H1 (cell line): ENCODE measurements around the gene KIAA1614. TPM values are rescaled to one million over a fixed set of nuclear protein-coding genes. Genes with fewer than 3 reads are reported as not detected.
A peak's percentile ranks its signal among the peaks of the same experiment; 100 is the strongest.

Source experiments
- CTCF ChIA-PET: fragments of 300-600 bp; sonication (Branson Sonifier 250); formaldehyde crosslinking; loops from one replicate; lab custom pipeline; 2021; ENCODE audit not compliant: partially characterized antibody; lab: Charles Lee
- POLR2A ChIA-PET: fragments of 300-600 bp; sonication (Branson Sonifier 250); formaldehyde crosslinking; loops from one replicate; lab custom pipeline; 2021; ENCODE audit warnings: inconsistent platforms; ENCODE audit not compliant: partially characterized antibody; lab: Charles Lee
- DNase-seq, 2 experiments: peaks; one replicate each; pipeline versions ENCODE4 v3.0.0 to v3.0.0-alpha.2; 2010 to 2022; ENCODE audit warnings: low spot score in 2 of 2, low read depth in 1 of 2, mixed read lengths in 1 of 2
- FAIRE-seq: peaks from 2 replicates; lab custom pipeline; 2011; peaks lifted over from hg19 to GRCh38; lab: Jason Lieb, UNC
- H2AFZ ChIP-seq: 2 replicates; pipeline ENCODE4 v1.8.1; 2012; ENCODE audit warnings: low read length, inconsistent platforms
- H2AK5ac ChIP-seq: 2 replicates; pipeline ENCODE4 v1.6.1; 2013; ENCODE audit warnings: low read depth, low read length
- H2BK120ac ChIP-seq: replicated peaks from 2 replicates; pipeline ENCODE3; 2013; ENCODE audit warnings: low read depth, low read length, inconsistent platforms
- H2BK12ac ChIP-seq: 2 replicates; pipeline ENCODE4 v1.6.1; 2013; ENCODE audit warnings: low read depth, low read length
- H2BK15ac ChIP-seq: 2 replicates; pipeline ENCODE4 v1.6.1; 2013; ENCODE audit warnings: low read length
- H2BK20ac ChIP-seq: 2 replicates; pipeline ENCODE4 v1.6.1; 2013; ENCODE audit warnings: low read length
- H2BK5ac ChIP-seq: 2 replicates; pipeline ENCODE4 v1.6.1; 2013; ENCODE audit warnings: low read depth, low read length
- H3K14ac ChIP-seq: 2 replicates; pipeline ENCODE4 v1.6.1; 2013; ENCODE audit warnings: inconsistent platforms; ENCODE audit not compliant: insufficient read length
- H3K18ac ChIP-seq: 2 replicates; pipeline ENCODE4 v1.6.1; 2013; ENCODE audit warnings: low read length; ENCODE audit errors: extremely low read depth
- H3K23ac ChIP-seq: 2 replicates; pipeline ENCODE4 v1.6.1; 2013; ENCODE audit warnings: inconsistent platforms; ENCODE audit not compliant: insufficient read length
- H3K23me2 ChIP-seq: 2 replicates; pipeline ENCODE4 v1.6.1; 2013; ENCODE audit warnings: low read depth, low read length
- H3K27ac ChIP-seq: 2 replicates; pipeline ENCODE4 v1.6.1; 2011; ENCODE audit warnings: low read depth, low read length, inconsistent platforms
- H3K27me3 ChIP-seq, 4 experiments: replicated peaks in 1 of 4; 1 replicate in 1 of 4; 2 replicates in 3 of 4; pipeline versions ENCODE4 v1.6.1 to v1.8.1; 2011 to 2013; ENCODE audit warnings: low read length in 3 of 4, mild to moderate bottlenecking in 3 of 4, inconsistent platforms in 2 of 4, mixed read lengths in 2 of 4, moderate library complexity in 1 of 4; ENCODE audit not compliant: control insufficient read depth in 3 of 4, insufficient read depth in 3 of 4; ENCODE audit errors: extremely low read depth in 1 of 4
- H3K36me3 ChIP-seq, 4 experiments: 2 replicates each; pipeline versions ENCODE4 v1.6.1 to v1.8.1; 2011 to 2013; ENCODE audit warnings: mild to moderate bottlenecking in 4 of 4, low read length in 3 of 4, moderate library complexity in 2 of 4, control low read depth in 1 of 4, inconsistent platforms in 1 of 4; ENCODE audit not compliant: insufficient read depth in 4 of 4, control insufficient read depth in 2 of 4
- H3K4ac ChIP-seq: replicated peaks from 2 replicates; pipeline ENCODE3; 2013; ENCODE audit warnings: low read length, low read depth, mixed read lengths, inconsistent platforms; ENCODE audit not compliant: insufficient read length
- H3K4me1 ChIP-seq, 4 experiments: replicated peaks in 1 of 4; 1 replicate in 1 of 4; 2 replicates in 3 of 4; pipeline versions ENCODE4 v1.6.1 to v1.8.1; 2011 to 2013; ENCODE audit warnings: low read length in 3 of 4, inconsistent platforms in 2 of 4, mixed read lengths in 1 of 4; ENCODE audit not compliant: insufficient read depth in 4 of 4, control insufficient read depth in 3 of 4
- H3K4me2 ChIP-seq, 2 experiments: 2 replicates each; pipeline versions ENCODE4 v1.6.1 to v1.8.1; 2011 to 2013; ENCODE audit warnings: low read depth in 2 of 2, low read length in 2 of 2, control low read depth in 1 of 2, inconsistent platforms in 1 of 2, mild to moderate bottlenecking in 1 of 2; ENCODE audit not compliant: insufficient read depth in 1 of 2
- H3K4me3 ChIP-seq, 4 experiments: fragments of 200-600, 300-600 bp in 1 of 4; sonication (generic), shearing (Covaris generic), sonication (Bioruptor Twin) in 1 of 4; 2 replicates each; pipeline versions ENCODE4 v1.5.1 to v1.8.1; 2011 to 2016; ENCODE audit warnings: low read length in 4 of 4, low read depth in 3 of 4, control low read depth in 2 of 4, inconsistent platforms in 2 of 4, mild to moderate bottlenecking in 2 of 4, mixed read lengths in 1 of 4, moderate library complexity in 1 of 4; ENCODE audit not compliant: insufficient read depth in 2 of 4; ENCODE audit errors: extremely low read depth in 1 of 4
- H3K56ac ChIP-seq: replicated peaks from 2 replicates; pipeline ENCODE3; 2013; ENCODE audit warnings: low read depth, mild to moderate bottlenecking, mixed read lengths, low read length, inconsistent platforms; ENCODE audit not compliant: insufficient read length
- H3K79me1 ChIP-seq: 2 replicates; pipeline ENCODE4 v1.6.1; 2013; ENCODE audit warnings: low read depth, low read length, control low read depth
- H3K79me2 ChIP-seq, 2 experiments: 2 replicates each; pipeline versions ENCODE4 v1.6.1 to v1.8.1; 2012 to 2013; ENCODE audit warnings: low read length in 2 of 2, mild to moderate bottlenecking in 2 of 2, inconsistent platforms in 1 of 2; ENCODE audit not compliant: insufficient read depth in 2 of 2, control insufficient read depth in 1 of 2
- H3K9ac ChIP-seq, 4 experiments: replicated peaks in 1 of 4; 1 replicate in 1 of 4; 2 replicates in 3 of 4; pipeline versions ENCODE4 v1.6.1 to v1.8.1; 2011 to 2013; ENCODE audit warnings: low read depth in 3 of 4, low read length in 3 of 4, control low read depth in 2 of 4, mild to moderate bottlenecking in 2 of 4, moderate library complexity in 2 of 4, inconsistent platforms in 1 of 4; ENCODE audit errors: extremely low read depth in 1 of 4
- H3K9me3 ChIP-seq, 2 experiments: 2 replicates each; pipeline versions ENCODE4 v1.6.1 to v1.8.1; 2012 to 2013; ENCODE audit warnings: mild to moderate bottlenecking in 2 of 2, moderate library complexity in 2 of 2, control low read depth in 1 of 2, inconsistent platforms in 1 of 2, low read depth in 1 of 2, low read length in 1 of 2, mixed read lengths in 1 of 2; ENCODE audit not compliant: insufficient read depth in 2 of 2
- H4K20me1 ChIP-seq, 2 experiments: replicated peaks in 1 of 2; 2 replicates each; pipeline versions ENCODE3 to v1.8.1; 2011 to 2013; ENCODE audit warnings: inconsistent platforms in 2 of 2, low read length in 2 of 2, mild to moderate bottlenecking in 1 of 2; ENCODE audit not compliant: insufficient read depth in 2 of 2, control insufficient read depth in 1 of 2
- H4K5ac ChIP-seq: 2 replicates; pipeline ENCODE4 v1.6.1; 2013; ENCODE audit warnings: low read length, low read depth, mixed read lengths, inconsistent platforms; ENCODE audit not compliant: insufficient read length
- H4K8ac ChIP-seq: 2 replicates; pipeline ENCODE4 v1.8.0; 2013; ENCODE audit warnings: mild to moderate bottlenecking, moderate library complexity, low read length, inconsistent platforms; ENCODE audit not compliant: insufficient read depth; ENCODE audit errors: extremely low read depth
- H4K91ac ChIP-seq: replicated peaks from 2 replicates; pipeline ENCODE3; 2013; ENCODE audit warnings: low read length, mixed read lengths, inconsistent platforms; ENCODE audit not compliant: insufficient read length
- BCL11A ChIP-seq, 2 experiments: IDR thresholded peaks; one replicate each; pipeline ENCODE4 v1.6.1; 2011; ENCODE audit warnings: low read depth in 2 of 2, low read length in 2 of 2, mild to moderate bottlenecking in 2 of 2
- CBX5 ChIP-seq: fragments of 300-800, 300-1000 bp; sonication (generic); IDR thresholded peaks from 2 replicates; pipeline ENCODE4 v1.7.1; 2016; ENCODE audit warnings: antibody characterized with exemption, low read length, low read depth
- CHD2 ChIP-seq: IDR thresholded peaks from 2 replicates; pipeline ENCODE4 v1.6.1; 2012; ENCODE audit warnings: low read length, improper control_type of control experiment
- EP300 ChIP-seq, 2 experiments: IDR thresholded peaks; 1 replicate in 1 of 2; 2 replicates in 1 of 2; pipeline ENCODE4 v1.6.1; 2011 to 2012; ENCODE audit warnings: low read depth in 2 of 2, low read length in 2 of 2, mild to moderate bottlenecking in 2 of 2, borderline replicate concordance in 1 of 2, inconsistent platforms in 1 of 2, moderate library complexity in 1 of 2
- KDM4A ChIP-seq: IDR thresholded peaks from one replicate; pipeline ENCODE4 v1.7.1; 2012; ENCODE audit warnings: low read depth, mild to moderate bottlenecking, moderate library complexity, low read length, inconsistent platforms; ENCODE audit not compliant: severe bottlenecking
- RXRA ChIP-seq: IDR thresholded peaks from 2 replicates; pipeline ENCODE4 v1.6.1; 2011; ENCODE audit warnings: low read depth, mild to moderate bottlenecking, low read length, moderate library complexity; ENCODE audit not compliant: insufficient read depth
- SP1 ChIP-seq: IDR thresholded peaks from 2 replicates; pipeline ENCODE4 v1.6.1; 2011; ENCODE audit warnings: low read depth, low read length
- TAF1 ChIP-seq: IDR thresholded peaks from 2 replicates; pipeline ENCODE4 v1.6.1; 2011; ENCODE audit warnings: mild to moderate bottlenecking, low read depth, low read length
- WGBS, 2 experiments: shearing (Covaris generic) in 1 of 2; methylation state at CpG; one replicate each; pipeline versions ENCODE4 v1.1.6 to v1.1.7; 2013 to 2015; ENCODE audit warnings: low lambda C conversion rate in 2 of 2, mixed read lengths in 2 of 2, inconsistent platforms in 1 of 2, low coverage in 1 of 2, missing lambda C conversion rate in 1 of 2; ENCODE audit not compliant: insufficient replicate concordance in 2 of 2, insufficient coverage in 1 of 2, insufficient read length in 1 of 2; ENCODE audit errors: extremely low coverage in 1 of 2, missing lambda C conversion rate in 1 of 2; 5-methylcytosine and 5-hydroxymethylcytosine counted together
- polyA plus RNA-seq, 7 experiments: library from polyadenylated mRNA; depleted of rRNA in 3 of 7; stranded (reverse) in 5 of 7; unstranded in 2 of 7; fragments of >200 nt in 5 of 7; fragments of 200-250 nt in 2 of 7; gene quantifications; 1 replicate in 5 of 7; 2 replicates in 1 of 7; 4 replicates in 1 of 7; pipeline versions ENCODE4 v1.2.1 to v1.2.3, GENCODE V29; 2011 to 2013; ENCODE audit warnings: missing spikeins in 2 of 7, mixed read lengths in 2 of 7
- total RNA-seq: library from RNA; stranded (reverse); fragmentation: NEBNext Ultra II Directional; extraction: Animal tissue kit (Norgen Biotek cat#: 25700); gene quantifications from 2 replicates; pipeline ENCODE4 v1.2.1, GENCODE V29; 2021
- TF ChIP-seq, protein P1 (sequence below): IDR thresholded peaks from 2 replicates; pipeline ENCODE4 v1.6.1; 2012; ENCODE audit warnings: low read length, inconsistent platforms
- TF ChIP-seq, protein P2 (sequence below): IDR thresholded peaks from 2 replicates; pipeline ENCODE4 v1.6.1; 2012; ENCODE audit warnings: inconsistent platforms
- TF ChIP-seq, protein P3 (sequence below): IDR thresholded peaks from 2 replicates; pipeline ENCODE4 v1.6.1; 2012; ENCODE audit warnings: inconsistent platforms

The KIAA1614 gene
- total and polyA plus RNA-seq, 2 of the 8 experiments (the other 6 are each of a cell fraction or from before 2014, with no cell fraction given), result 1.3 to 3.1 TPM

DNA sequence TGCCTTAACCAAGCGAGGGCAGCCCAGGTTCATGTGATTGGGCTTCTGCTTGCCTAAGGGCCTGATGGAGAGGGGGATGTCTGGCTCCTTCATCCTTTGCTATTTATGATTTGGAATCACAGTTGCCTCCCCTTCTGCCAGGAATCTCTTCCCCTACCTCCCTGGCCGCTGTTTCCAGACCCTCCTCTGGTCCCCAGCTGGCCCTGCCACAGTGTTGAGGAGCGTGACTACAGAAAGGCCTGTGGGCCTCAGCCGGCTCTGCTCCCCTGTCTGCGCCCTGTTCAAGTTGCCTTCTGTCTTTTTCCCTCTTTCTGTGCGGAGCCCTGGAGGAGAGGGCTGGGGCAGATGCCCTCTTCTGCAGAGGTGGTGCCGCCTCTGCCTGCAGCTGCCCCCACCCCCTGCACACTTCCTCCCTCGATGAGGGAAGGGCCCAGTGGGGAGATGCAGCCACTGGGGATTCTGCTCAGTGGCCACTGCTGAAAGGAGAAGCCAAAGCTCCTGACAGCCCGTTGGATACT lies 6.5 kb downstream of the KIAA1614 start:
- Histone ChIP-seq H3K27me3 (no peaks in the 10 kb centered on the region; a peak in 1 of 7 replicates), H3K14ac (no peak overlapping the region), H3K4me2 (no peak overlapping the region), H2BK12ac (0 out of 2 replicates have a peak overlapping the region, but pooled peaks have one; percentile 27), H3K79me2 (no peaks in the 10 kb centered on the region), H4K8ac (no peak overlapping the region), H2BK5ac (no peak overlapping the region), H2AFZ (no peak overlapping the region), H4K5ac (no peak overlapping the region), H3K4me3 (no peak overlapping the region), H2AK5ac (peak overlapping the region; percentile 57; the same call in 1 of the 2 replicates), H4K91ac (no peak overlapping the region), H3K9me3 (no peaks in the 10 kb centered on the region), H3K23me2 (peaks cover 2% of the 10 kb centered on the region), H3K4ac (no peak overlapping the region), H2BK120ac (no peak overlapping the region), H4K20me1 (no peaks in the 10 kb centered on the region), H3K18ac (no peak overlapping the region), H3K56ac (no peak overlapping the region), H2BK20ac (no peak overlapping the region), H3K27ac (no peak overlapping the region), H2BK15ac (0 out of 2 replicates have a peak overlapping the region, but pooled peaks have one; percentile 72), H3K4me1 (peaks cover 19 to 28% (median 23%) of the 10 kb centered on the region in 4 experiments), H3K23ac (no peak overlapping the region), H3K9ac (no peak overlapping the region), H3K36me3 (no peaks in the 10 kb centered on the region), H3K79me1 (no peaks in the 10 kb centered on the region)
- no peak for DNase-seq
- FAIRE-seq, result no peak
- ChIA-PET CTCF (interaction anchor here (0.6 to 3.1 kb wide), 4 partner anchors 9 to 296 kb away, joined by 3 to 10 read pairs (median 4); no protein-coding TSS in a partner anchor), POLR2A (no interaction called here)
- WGBS, 2 experiments, result 81% methylated on average over 9 of the region's 9 CpGs; no CpG with 5 or more reads in 1 of the 2 experiments
- no peak for TF ChIP-seq TAF1
- TF ChIP-seq, protein P1, sequence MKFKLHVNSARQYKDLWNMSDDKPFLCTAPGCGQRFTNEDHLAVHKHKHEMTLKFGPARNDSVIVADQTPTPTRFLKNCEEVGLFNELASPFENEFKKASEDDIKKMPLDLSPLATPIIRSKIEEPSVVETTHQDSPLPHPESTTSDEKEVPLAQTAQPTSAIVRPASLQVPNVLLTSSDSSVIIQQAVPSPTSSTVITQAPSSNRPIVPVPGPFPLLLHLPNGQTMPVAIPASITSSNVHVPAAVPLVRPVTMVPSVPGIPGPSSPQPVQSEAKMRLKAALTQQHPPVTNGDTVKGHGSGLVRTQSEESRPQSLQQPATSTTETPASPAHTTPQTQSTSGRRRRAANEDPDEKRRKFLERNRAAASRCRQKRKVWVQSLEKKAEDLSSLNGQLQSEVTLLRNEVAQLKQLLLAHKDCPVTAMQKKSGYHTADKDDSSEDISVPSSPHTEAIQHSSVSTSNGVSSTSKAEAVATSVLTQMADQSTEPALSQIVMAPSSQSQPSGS, result no peak
- no peak for TF ChIP-seq KDM4A
- TF ChIP-seq CHD2, result no peak
- TF ChIP-seq, protein P2, sequence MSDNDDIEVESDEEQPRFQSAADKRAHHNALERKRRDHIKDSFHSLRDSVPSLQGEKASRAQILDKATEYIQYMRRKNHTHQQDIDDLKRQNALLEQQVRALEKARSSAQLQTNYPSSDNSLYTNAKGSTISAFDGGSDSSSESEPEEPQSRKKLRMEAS, result no peak
- TF ChIP-seq CBX5, result no peak
- TF ChIP-seq, protein P3, sequence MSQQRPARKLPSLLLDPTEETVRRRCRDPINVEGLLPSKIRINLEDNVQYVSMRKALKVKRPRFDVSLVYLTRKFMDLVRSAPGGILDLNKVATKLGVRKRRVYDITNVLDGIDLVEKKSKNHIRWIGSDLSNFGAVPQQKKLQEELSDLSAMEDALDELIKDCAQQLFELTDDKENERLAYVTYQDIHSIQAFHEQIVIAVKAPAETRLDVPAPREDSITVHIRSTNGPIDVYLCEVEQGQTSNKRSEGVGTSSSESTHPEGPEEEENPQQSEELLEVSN, result no peak
- TF ChIP-seq BCL11A (IDR thresholded peaks at IDR 0.05; ENCODE audit: low read depth in 2 of 2, low read length in 2 of 2), result no peak
- no peak for TF ChIP-seq SP1
- TF ChIP-seq EP300 (IDR thresholded peaks at IDR 0.05; ENCODE audit: borderline replicate concordance in 1 of 2, low read depth in 2 of 2, low read length in 2 of 2), result no peak
- TF ChIP-seq RXRA, result no peak
